ENCODE results near the gene PPM1A.
A peak's percentile ranks its signal among the peaks of the same experiment; 100 is the strongest.
"Not testable (repeated sequence)": the region's sequence is repeated elsewhere in the genome, so short reads cannot be mapped to it uniquely, and the experiment has no call there.

The PPM1A gene

GRCh38 chr14:60303745-60304144 is 54.7 kb downstream of the PPM1A start:
- TF ChIP-seq GATA1 (IDR thresholded peaks at IDR 0.05; ENCODE audit: low read depth, low read length) (no peak), POLR2A (IDR thresholded peaks at IDR 0.05; ENCODE audit: low read length) (no peak)
- DNase-seq, result no peak

GRCh38 chr14:60304509-60304908 is 55.5 kb downstream of the PPM1A start:
- TF ChIP-seq POLR2A (IDR thresholded peaks at IDR 0.05; ENCODE audit: low read length) (no peak), GATA1 (IDR thresholded peaks at IDR 0.05; ENCODE audit: low read depth, low read length) (no peak)
- DNase-seq, result no peak

- TF ChIP-seq GATA1 (IDR thresholded peaks at IDR 0.05; ENCODE audit: low read depth, low read length), result no peak
- TF ChIP-seq POLR2A (IDR thresholded peaks at IDR 0.05; ENCODE audit: low read length), result no peak
Measured at GRCh38 chr14:60309867-60310552, 61.0 kb downstream of the PPM1A start.

GRCh38 chr14:60311417-60311816 is 62.4 kb downstream of the PPM1A start:
- TF ChIP-seq GATA1 (IDR thresholded peaks at IDR 0.05; ENCODE audit: low read depth, low read length) (no peak), POLR2A (IDR thresholded peaks at IDR 0.05; ENCODE audit: low read length) (no peak)
- peak; percentile 61 to 83 for DNase-seq

More at GRCh38 chr14:60309867-60310552, 61.0 kb downstream of the PPM1A start:
- DNase-seq, result peak; percentile 36 to 43

- peak in 1 of 2 experiments; percentile 8 for DNase-seq
- TF ChIP-seq GATA1 (IDR thresholded peaks at IDR 0.05; ENCODE audit: low read depth, low read length) (no peak), POLR2A (IDR thresholded peaks at IDR 0.05; ENCODE audit: low read length) (no peak)
Measured at GRCh38 chr14:60313093-60313492, 64.1 kb downstream of the PPM1A start.

GRCh38 chr14:60315196-60315990 is 66.4 kb downstream of the PPM1A start:
- peak; percentile 41 to 48 for DNase-seq
- TF ChIP-seq GATA1 (IDR thresholded peaks at IDR 0.05; ENCODE audit: low read depth, low read length) (no peak), POLR2A (IDR thresholded peaks at IDR 0.05; ENCODE audit: low read length) (no peak)

GRCh38 chr14:60317609-60318008 is 68.6 kb downstream of the PPM1A start:
- TF ChIP-seq POLR2A (IDR thresholded peaks at IDR 0.05; ENCODE audit: low read length) (no peak), GATA1 (IDR thresholded peaks at IDR 0.05; ENCODE audit: low read depth, low read length) (no peak)
- DNase-seq, result no peak

- not testable (repeated sequence) for DNase-seq
Measured at GRCh38 chr14:60320860-60321259, 71.8 kb downstream of the PPM1A start.

- no peak for DNase-seq
- TF ChIP-seq POLR2A (IDR thresholded peaks at IDR 0.05; ENCODE audit: low read length) (no peak), GATA1 (IDR thresholded peaks at IDR 0.05; ENCODE audit: low read depth, low read length) (no peak)
Measured at GRCh38 chr14:60323199-60323896, 74.3 kb downstream of the PPM1A start.

GRCh38 chr14:60324837-60325236 is 75.8 kb downstream of the PPM1A start:
- no peak for DNase-seq
- TF ChIP-seq POLR2A (IDR thresholded peaks at IDR 0.05; ENCODE audit: low read length) (no peak), GATA1 (IDR thresholded peaks at IDR 0.05; ENCODE audit: low read depth, low read length) (no peak)

GRCh38 chr14:60326274-60326673 is 77.3 kb downstream of the PPM1A start:
- TF ChIP-seq GATA1 (IDR thresholded peaks at IDR 0.05; ENCODE audit: low read depth, low read length) (no peak), POLR2A (IDR thresholded peaks at IDR 0.05; ENCODE audit: low read length) (no peak)
- no peak for DNase-seq

- DNase-seq, result peak; percentile 43 to 49
- TF ChIP-seq POLR2A (IDR thresholded peaks at IDR 0.05; ENCODE audit: low read length) (no peak), GATA1 (IDR thresholded peaks at IDR 0.05; ENCODE audit: low read depth, low read length) (no peak)
Measured at GRCh38 chr14:60327447-60328331, 78.7 kb downstream of the PPM1A start.

GRCh38 chr14:60328583-60328982 is 79.6 kb downstream of the PPM1A start:
- DNase-seq, result no peak
- no peak for TF ChIP-seq POLR2A (IDR thresholded peaks at IDR 0.05; ENCODE audit: low read length)
- no peak for TF ChIP-seq GATA1 (IDR thresholded peaks at IDR 0.05; ENCODE audit: low read depth, low read length)
